Suprapubic skin (tissue), 4 donors: ENCODE measurements around the gene TEAD1.

Source experiments
- CTCF ChIP-seq, 2 donors: fragments of 200-600 bp in 1 of 2; fragments of 450-650 bp in 1 of 2; sonication (generic) in 1 of 2; IDR thresholded peaks; one replicate each; pipeline ENCODE4 v1.5.1; 2016 to 2019; ENCODE audit warnings: antibody characterized with exemption in 2 of 2, mild to moderate bottlenecking in 1 of 2, moderate library complexity in 1 of 2
- EP300 ChIP-seq: sonication (generic); formaldehyde crosslinking; IDR thresholded peaks from one replicate; pipeline ENCODE4 v1.6.1; 2017; ENCODE audit warnings: antibody characterized with exemption
- POLR2A ChIP-seq, 2 donors: fragments of 450-650 bp; IDR thresholded peaks; one replicate each; pipeline ENCODE4 v1.6.1; 2017; ENCODE audit warnings: antibody characterized with exemption in 2 of 2, mild to moderate bottlenecking in 2 of 2, moderate library complexity in 2 of 2
- POLR2AphosphoS5 ChIP-seq, 3 donors: sonication (generic); formaldehyde crosslinking; IDR thresholded peaks; one replicate each; pipeline ENCODE4 v1.6.1; 2017; ENCODE audit warnings: antibody characterized with exemption in 3 of 3

- TF ChIP-seq CTCF (IDR thresholded peaks at IDR 0.05) (no peak), EP300 (no peak), POLR2A (IDR thresholded peaks at IDR 0.05) (no peak), POLR2AphosphoS5 (IDR thresholded peaks at IDR 0.05) (no peak)
Measured at GRCh38 chr11:12943311-12943710, 269.1 kb downstream of the TEAD1 start.
